Memory B cell (primary cell): ENCODE measurements around the gene AHI1.

Experiments
- ATAC-seq: fragments of 150-1000 bp; cut with Tn5 transposase; 2 replicates; pipeline ENCODE4 v1.10.0; 2021; ENCODE audit warnings: low read depth, mild to moderate bottlenecking, moderate library complexity
- DNase-seq, 2 donors: peaks; one replicate each; pipeline ENCODE4 v3.0.0; 2022; ENCODE audit warnings: low spot score in 2 of 2
- H3K27ac Mint-ChIP-seq: one replicate; pipeline ENCODE4 v1.8.0; 2022; ENCODE audit warnings: mild to moderate bottlenecking, moderate library complexity, mixed read lengths
- H3K27me3 Mint-ChIP-seq: one replicate; pipeline ENCODE4 v1.8.0; 2022; ENCODE audit warnings: mixed read lengths
- H3K36me3 Mint-ChIP-seq: one replicate; pipeline ENCODE4 v1.8.0; 2022; ENCODE audit warnings: mild to moderate bottlenecking, mixed read lengths
- H3K4me1 Mint-ChIP-seq: one replicate; pipeline ENCODE4 v1.8.0; 2022; ENCODE audit warnings: mixed read lengths
- H3K4me3 Mint-ChIP-seq: one replicate; pipeline ENCODE4 v1.8.0; 2022; ENCODE audit warnings: mild to moderate bottlenecking, moderate library complexity, mixed read lengths
- H3K9me3 Mint-ChIP-seq: one replicate; pipeline ENCODE4 v1.8.0; 2022; ENCODE audit warnings: mixed read lengths

Gene AHI1

GRCh38 chr6:135244805-135245204, 252.7 kb downstream of the AHI1 start:
- Mint-ChIP-seq H3K27me3 (no peaks in the 10 kb centered on the region), H3K27ac (no peak overlapping the region), H3K36me3 (no peaks in the 10 kb centered on the region), H3K4me3 (no peak overlapping the region), H3K4me1 (peaks cover under 1% of the 10 kb centered on the region), H3K9me3 (peaks cover 1% of the 10 kb centered on the region)
- ATAC-seq: no peak
- DNase-seq: no peak

GRCh38 chr6:135243871-135244796, 253.4 kb downstream of the AHI1 start:
- Mint-ChIP-seq H3K36me3 (no peaks in the 10 kb centered on the region), H3K27ac (no peak overlapping the region), H3K27me3 (no peaks in the 10 kb centered on the region), H3K4me1 (no peaks in the 10 kb centered on the region), H3K9me3 (peaks cover 1% of the 10 kb centered on the region), H3K4me3 (no peak overlapping the region)
- no peak for ATAC-seq
- DNase-seq: no peak

GRCh38 chr6:135240711-135241110, 256.8 kb downstream of the AHI1 start:
- no peaks in the 10 kb centered on the region for H3K4me1 Mint-ChIP-seq
- H3K27me3 Mint-ChIP-seq: no peaks in the 10 kb centered on the region
- DNase-seq: no peak
- no peak overlapping the region for H3K27ac Mint-ChIP-seq
- no peak for ATAC-seq
- H3K9me3 Mint-ChIP-seq: peaks cover 1% of the 10 kb centered on the region
- H3K36me3 Mint-ChIP-seq: no peaks in the 10 kb centered on the region
- no peak overlapping the region for H3K4me3 Mint-ChIP-seq

- Mint-ChIP-seq H3K4me1 (no peaks in the 10 kb centered on the region), H3K27me3 (no peaks in the 10 kb centered on the region), H3K9me3 (no peaks in the 10 kb centered on the region), H3K36me3 (no peaks in the 10 kb centered on the region), H3K4me3 (no peak overlapping the region), H3K27ac (no peak overlapping the region)
- DNase-seq: no peak
- no peak for ATAC-seq
These were observed 260.8 kb downstream of the AHI1 start for GRCh38 chr6:135236732-135237131.

GRCh38 chr6:135236319-135236718, 261.2 kb downstream of the AHI1 start:
- Mint-ChIP-seq H3K27ac (no peak overlapping the region), H3K36me3 (no peaks in the 10 kb centered on the region), H3K4me3 (no peak overlapping the region), H3K4me1 (no peaks in the 10 kb centered on the region), H3K27me3 (no peaks in the 10 kb centered on the region), H3K9me3 (no peaks in the 10 kb centered on the region)
- no peak for DNase-seq
- ATAC-seq: no peak

GRCh38 chr6:135235716-135236115, 261.8 kb downstream of the AHI1 start:
- Mint-ChIP-seq H3K27ac (no peak overlapping the region), H3K9me3 (no peaks in the 10 kb centered on the region), H3K27me3 (no peaks in the 10 kb centered on the region), H3K36me3 (no peaks in the 10 kb centered on the region), H3K4me1 (no peaks in the 10 kb centered on the region), H3K4me3 (no peak overlapping the region)
- DNase-seq (no peak), ATAC-seq (no peak)

- ATAC-seq (no peak), DNase-seq (no peak)
- Mint-ChIP-seq H3K9me3 (no peaks in the 10 kb centered on the region), H3K4me1 (no peaks in the 10 kb centered on the region), H3K4me3 (no peak overlapping the region), H3K27me3 (no peaks in the 10 kb centered on the region), H3K27ac (no peak overlapping the region), H3K36me3 (no peaks in the 10 kb centered on the region)
These were observed 263.1 kb downstream of the AHI1 start for GRCh38 chr6:135234492-135234780.

GRCh38 chr6:135233686-135234491, 263.7 kb downstream of the AHI1 start:
- Mint-ChIP-seq H3K4me3 (no peak overlapping the region), H3K9me3 (no peaks in the 10 kb centered on the region), H3K4me1 (no peaks in the 10 kb centered on the region), H3K27ac (no peak overlapping the region), H3K27me3 (no peaks in the 10 kb centered on the region), H3K36me3 (no peaks in the 10 kb centered on the region)
- DNase-seq (no peak), ATAC-seq (no peak)
